GM19023 (cell line): ENCODE results near the gene NLGN1.

Experiments
- ATAC-seq: cut with Tn5 transposase; IDR thresholded peaks from one replicate; pipeline ENCODE4 v1.9.1; 2021; ENCODE audit warnings: mild to moderate bottlenecking, moderate library complexity; ENCODE audit not compliant: unreplicated experiment

NLGN1 gene

GRCh38 chr3:173750095-173750494 lies 352.6 kb downstream of the NLGN1 start:
- no peak for ATAC-seq

GRCh38 chr3:173750591-173750990 lies 353.0 kb downstream of the NLGN1 start:
- no peak for ATAC-seq

GRCh38 chr3:173753593-173753992 lies 356.0 kb downstream of the NLGN1 start:
- no peak for ATAC-seq

DNA sequence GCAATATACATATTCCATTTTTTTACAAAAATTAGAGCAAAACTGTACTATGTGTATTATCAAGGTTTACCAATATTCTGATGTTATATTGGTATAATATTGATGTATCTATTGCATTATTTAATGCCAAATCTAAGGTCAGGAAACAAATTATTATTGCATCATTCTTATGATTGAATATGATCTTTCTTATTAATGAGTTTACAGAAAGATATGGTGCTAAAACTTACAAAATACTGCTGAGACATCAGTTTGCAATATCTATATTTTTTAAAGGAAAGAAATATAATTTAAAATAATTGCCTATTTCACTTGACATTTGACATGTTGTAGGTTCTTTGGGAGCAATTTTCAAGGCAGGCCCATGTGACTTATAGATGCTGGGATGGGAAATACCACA lies 357.6 kb downstream of the NLGN1 start:
- ATAC-seq, result no peak

DNA sequence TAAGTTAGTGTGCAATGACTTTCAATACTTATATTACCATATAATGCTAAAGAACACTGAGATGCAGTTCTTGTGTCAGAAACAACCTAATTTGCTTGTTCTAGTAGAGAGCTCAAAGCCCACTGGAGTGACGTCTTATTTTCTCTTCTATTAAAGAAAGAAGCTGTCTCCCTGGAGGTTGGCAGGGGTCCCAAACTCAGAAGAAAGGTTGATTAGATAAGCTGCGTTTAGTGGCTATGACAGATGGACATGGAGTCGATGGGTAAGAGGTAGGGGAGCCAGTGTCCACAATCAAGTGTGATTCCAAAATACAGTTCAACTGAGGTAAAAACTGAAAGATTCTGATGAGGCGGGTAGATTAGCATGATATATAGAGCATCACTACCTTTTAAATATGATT lies 363.6 kb downstream of the NLGN1 start:
- ATAC-seq, result no peak

- ATAC-seq, result no peak
Measured at GRCh38 chr3:173762501-173762900, 365.0 kb downstream of the NLGN1 start.

GRCh38 chr3:173770011-173770410 lies 372.5 kb downstream of the NLGN1 start:
- ATAC-seq, result no peak

DNA sequence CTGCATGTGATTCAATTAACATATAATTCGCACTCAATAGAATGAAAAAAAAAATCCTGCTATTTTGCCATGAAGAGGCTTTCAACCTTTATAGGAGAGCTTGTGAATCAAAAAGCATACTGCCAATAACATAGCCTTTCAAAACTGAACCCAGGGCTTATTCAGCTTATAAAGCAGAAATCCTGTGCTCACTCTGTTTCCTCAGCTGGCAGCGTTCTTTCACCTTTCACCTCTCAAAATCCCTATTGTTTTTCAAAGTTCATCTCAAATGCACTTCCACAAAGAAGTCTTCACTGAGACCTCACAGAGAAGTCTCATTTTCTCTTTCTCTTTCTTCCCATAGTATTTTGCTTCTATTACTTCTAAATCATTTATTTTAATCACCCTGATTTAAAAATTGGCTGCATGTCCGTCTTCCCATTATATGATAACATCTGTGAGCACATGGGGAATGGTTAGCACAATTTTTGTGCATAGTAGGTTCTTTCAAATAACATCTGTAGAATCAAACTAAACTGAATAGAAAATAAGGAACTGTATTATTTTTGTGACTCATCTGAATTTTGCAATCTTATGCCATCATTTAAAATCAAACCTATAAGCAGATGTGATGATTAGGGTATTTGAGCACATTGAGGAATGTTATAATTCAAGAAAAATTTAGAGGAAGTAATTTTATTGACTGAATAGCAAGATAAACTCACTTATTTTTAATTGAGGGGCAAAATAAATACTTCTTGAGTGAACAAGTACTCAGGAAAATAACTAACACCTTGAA lies 373.4 kb downstream of the NLGN1 start:
- ATAC-seq, result no peak

DNA sequence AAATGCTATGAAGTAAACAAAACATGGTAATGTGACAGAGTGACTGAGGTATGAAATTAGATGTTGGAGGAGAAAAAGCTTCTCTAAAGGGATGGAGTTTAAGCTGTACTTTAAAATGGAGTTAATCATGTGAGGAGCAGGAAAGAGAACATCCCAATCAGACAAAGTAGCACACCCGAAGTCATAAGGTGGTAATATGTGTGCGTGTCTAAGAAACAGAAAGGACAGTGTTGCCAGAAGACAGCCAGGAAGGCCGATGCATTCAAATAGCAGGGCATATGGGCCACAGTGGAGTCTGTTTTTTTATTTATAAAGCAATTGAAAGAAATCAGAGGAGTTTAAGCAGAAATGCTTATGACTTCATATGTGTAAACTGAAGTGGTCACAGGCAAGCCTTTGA lies 376.3 kb downstream of the NLGN1 start:
- ATAC-seq, result no peak

- ATAC-seq, result no peak
Measured at GRCh38 chr3:173774294-173774693, 376.8 kb downstream of the NLGN1 start.

DNA sequence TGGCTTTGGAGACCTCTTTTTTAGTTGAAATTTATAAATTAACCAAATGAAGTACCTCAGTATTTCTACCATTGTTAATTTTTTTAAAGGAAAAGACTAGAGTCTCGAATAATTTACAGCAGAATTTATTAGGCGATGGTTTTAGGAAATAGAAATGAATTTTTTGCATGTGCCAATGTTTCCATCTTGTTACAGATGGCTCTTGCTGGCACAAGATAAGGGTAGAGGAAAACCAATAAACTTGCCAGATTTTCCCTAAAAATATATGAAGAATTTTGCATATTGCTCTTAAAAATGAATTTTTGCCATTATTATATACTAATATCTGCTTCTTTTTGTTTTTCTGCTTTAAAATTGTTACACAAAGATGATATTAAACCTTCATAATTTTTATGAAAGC lies 380.7 kb downstream of the NLGN1 start:
- no peak for ATAC-seq

DNA sequence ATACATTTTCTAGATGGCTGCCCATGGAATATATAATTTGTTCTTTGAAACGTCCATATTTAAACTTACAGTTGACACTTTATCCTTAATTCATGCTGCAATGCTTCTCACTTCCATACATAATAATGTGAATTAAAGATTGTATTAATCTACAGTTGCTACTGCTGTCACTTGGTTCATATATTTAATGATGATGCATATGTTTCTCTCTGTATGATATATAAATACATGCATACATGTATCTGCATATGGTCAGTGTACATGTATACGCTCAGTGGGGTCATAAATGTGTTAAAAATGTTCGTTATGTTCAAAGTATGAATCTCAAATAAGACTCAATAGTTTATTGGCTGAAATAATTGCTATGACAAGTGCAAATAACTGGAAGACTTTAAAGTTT lies 382.5 kb downstream of the NLGN1 start:
- ATAC-seq, result no peak

GRCh38 chr3:173785004-173785403 lies 387.5 kb downstream of the NLGN1 start:
- ATAC-seq, result no peak

DNA sequence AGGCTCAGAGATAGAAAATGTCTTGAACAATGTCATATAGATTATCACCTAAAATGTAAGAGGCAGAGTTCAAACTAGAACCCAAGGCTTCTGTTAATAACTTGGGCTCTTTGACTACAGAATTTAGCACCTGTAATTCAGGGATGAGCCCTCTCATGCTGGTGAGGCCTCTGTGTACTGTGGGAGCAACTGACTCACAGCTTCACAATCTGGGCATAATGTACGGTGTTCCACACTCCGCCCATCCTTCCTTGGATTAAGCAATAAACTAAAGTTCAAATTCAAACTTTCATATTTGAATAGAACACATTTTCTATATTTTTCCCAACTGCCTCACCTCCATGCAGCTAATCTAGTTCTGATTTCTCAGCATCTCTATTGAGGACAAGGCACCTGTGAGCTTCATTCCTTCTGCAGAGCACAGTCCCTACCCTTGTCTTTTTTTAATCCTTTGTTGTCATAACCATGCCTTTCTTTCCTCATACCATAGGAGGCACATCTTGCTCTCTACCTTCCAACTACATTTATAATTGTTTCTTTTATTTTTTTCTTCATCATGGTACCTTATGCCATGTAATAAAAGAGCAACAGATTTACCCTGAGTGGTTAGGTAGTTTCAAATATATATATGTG lies 392.1 kb downstream of the NLGN1 start:
- no peak for ATAC-seq

GRCh38 chr3:173793963-173794362 lies 396.4 kb downstream of the NLGN1 start:
- no peak for ATAC-seq

- no peak for ATAC-seq
Measured at GRCh38 chr3:173796405-173796804, 398.9 kb downstream of the NLGN1 start.

DNA sequence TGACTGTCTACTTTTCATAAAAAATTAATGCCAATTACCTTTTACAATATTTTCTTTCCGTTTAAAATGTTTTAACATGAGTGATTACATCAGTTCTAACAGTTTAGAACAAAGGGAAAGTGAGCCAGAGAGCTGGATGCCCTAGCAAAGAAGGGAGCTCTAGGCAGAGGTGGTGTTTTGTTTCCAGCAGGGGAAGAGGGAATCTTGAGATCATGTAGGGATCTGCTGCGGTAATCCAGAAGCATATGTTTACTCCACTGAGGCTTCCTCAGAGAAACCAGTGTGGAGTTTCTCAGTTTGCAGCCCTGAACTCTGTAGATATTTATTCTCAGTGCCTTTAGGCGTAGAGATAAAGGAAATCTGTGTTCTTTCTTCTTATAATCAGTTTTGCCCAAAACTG lies 399.3 kb downstream of the NLGN1 start:
- ATAC-seq, result no peak

DNA sequence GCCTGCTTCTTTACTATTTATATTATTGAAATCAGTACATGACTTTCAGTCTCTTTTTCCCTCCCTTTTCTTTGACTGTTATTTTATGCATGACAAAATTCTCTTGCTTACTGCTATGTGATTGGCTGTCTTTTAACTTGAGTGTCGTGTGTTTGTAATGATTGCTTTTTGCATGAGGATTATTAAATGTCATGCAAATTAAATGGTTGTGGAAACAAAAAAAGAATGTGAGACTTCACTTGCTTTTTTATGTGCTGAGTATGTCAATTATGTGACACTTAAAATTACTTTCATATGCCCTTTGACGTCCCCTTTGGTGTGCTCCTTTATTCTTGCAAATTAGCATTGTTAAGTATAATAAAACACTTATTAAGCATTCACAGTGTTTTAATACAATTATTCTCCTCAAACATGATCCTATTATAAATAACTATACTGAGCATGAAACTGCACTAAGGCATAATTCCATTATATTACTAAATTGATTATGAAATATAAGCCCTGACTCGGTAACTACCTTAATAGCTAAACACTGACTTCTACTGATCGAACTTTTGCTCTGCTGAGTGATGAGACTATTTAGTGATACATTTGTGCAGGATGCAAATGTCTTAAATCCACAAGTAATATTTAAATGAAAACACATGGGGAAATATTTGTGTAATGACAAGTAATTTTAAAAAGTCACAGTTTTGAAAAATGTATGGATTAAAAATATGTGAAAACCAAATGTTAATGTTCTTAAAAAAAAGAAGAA lies 401.7 kb downstream of the NLGN1 start:
- ATAC-seq, result no peak

- ATAC-seq, result no peak
Measured at GRCh38 chr3:173800154-173800553, 402.6 kb downstream of the NLGN1 start.

DNA sequence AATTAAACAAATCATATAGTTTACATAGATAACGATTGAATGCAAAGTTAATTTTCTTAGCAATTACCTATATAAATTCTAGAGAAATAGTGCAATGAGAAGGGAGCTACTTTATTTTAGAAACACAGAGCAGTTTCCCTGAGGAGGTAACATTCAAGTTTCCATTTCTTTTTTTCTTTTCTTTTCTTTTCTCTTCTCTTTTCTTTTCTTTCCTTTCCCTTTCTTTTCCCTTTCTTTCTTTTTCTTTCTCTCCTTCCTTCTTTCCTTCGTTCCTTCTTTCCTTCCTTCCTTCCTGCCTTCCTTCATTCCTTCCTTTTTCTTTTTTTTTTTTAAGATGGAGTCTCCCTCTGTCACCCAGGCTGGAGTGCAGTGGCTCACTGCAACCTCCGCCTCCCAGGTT lies 417.3 kb downstream of the NLGN1 start:
- no peak for ATAC-seq

DNA sequence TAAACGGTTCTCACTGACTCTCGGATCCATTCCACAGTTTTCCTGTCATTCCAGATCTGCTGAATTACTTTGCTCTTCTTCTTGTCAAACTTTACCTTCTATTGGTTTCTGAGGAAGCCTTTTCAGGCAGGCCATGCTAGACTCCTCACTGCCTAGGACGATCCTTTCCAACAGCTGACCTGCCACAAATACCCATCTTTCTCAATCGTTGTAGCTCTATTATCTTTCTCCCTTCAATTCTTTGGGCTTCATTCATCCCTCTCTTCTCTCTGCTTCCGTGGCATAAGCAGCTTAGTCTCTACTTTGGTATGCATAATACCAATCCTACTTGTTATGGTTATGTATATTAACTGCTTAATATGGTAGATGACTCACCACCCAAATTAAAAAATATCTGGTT lies 421.8 kb downstream of the NLGN1 start:
- no peak for ATAC-seq

- ATAC-seq, result no peak
Measured at GRCh38 chr3:173823911-173824460, 426.4 kb downstream of the NLGN1 start.
